HepG2 (cell line): ENCODE results near the gene FNDC3B. TPM values are rescaled to one million over a fixed set of nuclear protein-coding genes. Genes with fewer than 3 reads are reported as not detected.

Experiments
- CBX2 ChIP-seq, 2 experiments: fragments of 200-600 bp in 1 of 2; sonication (generic); formaldehyde crosslinking in 1 of 2; IDR thresholded peaks; 2 replicates each; pipeline versions ENCODE4 v1.7.0 to v1.8.1; 2018 to 2022; ENCODE audit warnings: low read depth in 2 of 2, low read length in 1 of 2, mild to moderate bottlenecking in 1 of 2, missing genetic modification reagents in 1 of 2
- FOXJ3 ChIP-seq: sonication (generic); formaldehyde crosslinking; IDR thresholded peaks from 2 replicates; pipeline ENCODE4 v1.4.0; 2020; ENCODE audit warnings: missing genetic modification reagents, mild to moderate bottlenecking, borderline replicate concordance
- FOXO4 ChIP-seq: sonication (generic); formaldehyde crosslinking; conservative IDR thresholded peaks from 2 replicates; pipeline ENCODE4 v1.8.1; 2023; ENCODE audit warnings: missing genetic modification reagents
- GATAD1 ChIP-seq: IDR thresholded peaks from 2 replicates; pipeline ENCODE4 v1.6.1; 2016; ENCODE audit warnings: missing genetic modification reagents, missing compliant biosample characterization
- LRRFIP1 ChIP-seq: sonication (generic); formaldehyde crosslinking; conservative IDR thresholded peaks from 2 replicates; pipeline ENCODE4 v1.4.0; 2020; ENCODE audit warnings: missing genetic modification reagents
- NR3C1 ChIP-seq: sonication (generic); formaldehyde crosslinking; IDR thresholded peaks from 2 replicates; pipeline ENCODE4 v1.4.0; 2020; ENCODE audit warnings: missing genetic modification reagents
- PITX1 ChIP-seq: sonication (generic); formaldehyde crosslinking; IDR thresholded peaks from 2 replicates; pipeline ENCODE4 v1.5.1; 2020; ENCODE audit warnings: mild to moderate bottlenecking, missing genetic modification reagents
- RFX3 ChIP-seq: IDR thresholded peaks from 2 replicates; pipeline ENCODE4 v1.6.1; 2016; ENCODE audit warnings: missing biosample characterization, missing genetic modification reagents
- SALL1 ChIP-seq: sonication (generic); formaldehyde crosslinking; IDR thresholded peaks from 2 replicates; pipeline ENCODE4 v1.8.0; 2022; ENCODE audit warnings: mild to moderate bottlenecking, missing genetic modification reagents
- STAT5B ChIP-seq: sonication (generic); formaldehyde crosslinking; IDR thresholded peaks from 2 replicates; pipeline ENCODE4 v1.4.0; 2020; ENCODE audit warnings: missing genetic modification reagents
- TEAD2 ChIP-seq: sonication (generic); formaldehyde crosslinking; IDR thresholded peaks from 2 replicates; pipeline ENCODE4 v1.9.0; 2021; ENCODE audit warnings: missing genetic modification reagents
- THYN1 ChIP-seq: sonication (generic); formaldehyde crosslinking; IDR thresholded peaks from 2 replicates; pipeline ENCODE4 v1.8.1; 2023; ENCODE audit warnings: low read depth, mild to moderate bottlenecking, moderate library complexity, missing genetic modification reagents, borderline replicate concordance
- ZBTB49 ChIP-seq: sonication (generic); formaldehyde crosslinking; IDR thresholded peaks from 2 replicates; pipeline ENCODE4 v1.4.0; 2020; ENCODE audit warnings: missing genetic modification reagents, borderline replicate concordance
- ZKSCAN8 ChIP-seq: IDR thresholded peaks from 2 replicates; pipeline ENCODE4 v1.6.1; 2016; ENCODE audit warnings: borderline replicate concordance, missing genetic modification reagents, missing compliant biosample characterization
- ZNF142 ChIP-seq: sonication (generic); formaldehyde crosslinking; IDR thresholded peaks from 2 replicates; pipeline ENCODE4 v1.4.0; 2020; ENCODE audit warnings: missing genetic modification reagents
- ZNF546 ChIP-seq: sonication (generic); formaldehyde crosslinking; conservative IDR thresholded peaks from 2 replicates; pipeline ENCODE4 v1.8.1; 2023; ENCODE audit warnings: mild to moderate bottlenecking, missing genetic modification reagents
- ZNF776 ChIP-seq: sonication (generic); formaldehyde crosslinking; IDR thresholded peaks from 2 replicates; pipeline ENCODE4 v1.4.0; 2020; ENCODE audit warnings: mild to moderate bottlenecking, missing genetic modification reagents
- polyA plus RNA-seq, 8 experiments: library from polyadenylated mRNA; depleted of rRNA in 3 of 8; stranded (reverse) in 7 of 8; unstranded in 1 of 8; fragments of >200 nt; fragmentation: Illumina TruSeq in 4 of 8; extraction: Trizol in 4 of 8; gene quantifications; 2 replicates each; pipeline versions ENCODE4 v1.2.1 to v1.2.3, GENCODE V29; 2011 to 2016; ENCODE audit warnings: low read depth in 4 of 8, missing spikeins in 1 of 8, mixed read lengths in 1 of 8; ENCODE audit not compliant: insufficient read depth in 1 of 8
- total RNA-seq, 5 experiments: library from RNA; depleted of rRNA; stranded (reverse); fragments of >200 nt; fragmentation: Illumina TruSeq; extraction: Trizol; gene quantifications; 2 replicates each; pipeline ENCODE4 v1.2.3, GENCODE V29; 2016; ENCODE audit warnings: low read depth in 1 of 5

FNDC3B gene
- total and polyA plus RNA-seq, 2 of the 13 experiments (the other 11 are each of a cell fraction or from before 2014, with no cell fraction given): 74.8 to 103 TPM

GRCh38 chr3:172039436-172040077, at the start of gene FNDC3B (continued):
- TF ChIP-seq FOXO4 (CRISPR knock-in tag) (0 out of 2 replicates have a peak, but pooled peaks have one; percentile 52), LRRFIP1 (CRISPR knock-in tag) (no peak), THYN1 (CRISPR knock-in tag) (no peak), ZNF546 (CRISPR knock-in tag) (peak; percentile 57; the same call in 1 of the 2 replicates), CBX2 (IDR thresholded peaks at IDR 0.05; ENCODE audit: low read depth, low read length) (no peak), CBX2 (CRISPR knock-in tag; IDR thresholded peaks at IDR 0.05; ENCODE audit: low read depth) (no peak), ZNF776 (CRISPR knock-in tag) (no peak), NR3C1 (CRISPR knock-in tag) (no peak), TEAD2 (CRISPR knock-in tag) (no peak), PITX1 (CRISPR knock-in tag) (peak; percentile 80), FOXJ3 (CRISPR knock-in tag) (peak; percentile 59; the same call in 1 of the 2 replicates), GATAD1 (CRISPR knock-in tag) (0 out of 2 replicates have a peak, but pooled peaks have one; percentile 23), SALL1 (CRISPR knock-in tag) (peak; percentile 96), ZKSCAN8 (CRISPR knock-in tag) (0 out of 2 replicates have a peak, but pooled peaks have one; percentile 28), STAT5B (CRISPR knock-in tag) (no peak), RFX3 (no peak), ZBTB49 (CRISPR knock-in tag) (peak; percentile 50; the same call in 1 of the 2 replicates), ZNF142 (CRISPR knock-in tag) (no peak)
